HG03469 (cell line): ENCODE results near the gene YIPF7.

Source experiments
- ATAC-seq: cut with Tn5 transposase; IDR thresholded peaks from one replicate; pipeline ENCODE4 v1.9.1; 2021; ENCODE audit warnings: mild to moderate bottlenecking, moderate library complexity, moderate number of reproducible peaks; ENCODE audit not compliant: unreplicated experiment

The YIPF7 gene

GRCh38 chr4:44651425-44651824 is at the start of gene YIPF7:
YIPF7 (minus strand) TSS chr4:44651625; CDS start chr4:44650100, 1,525 bp downstream.
- ATAC-seq: no peak

GRCh38 chr4:44701037-44701436 is 49.6 kb upstream of the YIPF7 start:
- no peak for ATAC-seq

- no peak for ATAC-seq
These were observed 49.0 kb upstream of the YIPF7 start for GRCh38 chr4:44700427-44700826.

DNA sequence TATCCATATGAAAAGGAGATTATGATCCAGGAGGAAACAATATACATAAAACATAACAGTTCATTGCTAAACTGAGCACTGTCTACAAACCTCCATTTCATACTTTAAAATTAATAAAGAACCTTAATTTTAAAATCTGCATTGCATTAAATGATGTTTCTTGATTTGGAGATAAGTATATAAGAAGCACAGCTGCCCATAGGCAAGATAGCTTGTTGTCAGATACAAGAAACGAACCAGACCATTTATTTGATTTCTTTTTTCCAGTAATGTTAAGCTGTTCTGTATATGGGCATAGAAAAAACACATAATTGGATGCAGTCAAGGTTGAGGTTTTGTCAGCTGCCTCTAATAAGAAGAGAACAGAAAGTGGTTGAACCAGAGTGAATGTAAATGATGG is 33.2 kb upstream of the YIPF7 start:
- no peak for ATAC-seq

DNA sequence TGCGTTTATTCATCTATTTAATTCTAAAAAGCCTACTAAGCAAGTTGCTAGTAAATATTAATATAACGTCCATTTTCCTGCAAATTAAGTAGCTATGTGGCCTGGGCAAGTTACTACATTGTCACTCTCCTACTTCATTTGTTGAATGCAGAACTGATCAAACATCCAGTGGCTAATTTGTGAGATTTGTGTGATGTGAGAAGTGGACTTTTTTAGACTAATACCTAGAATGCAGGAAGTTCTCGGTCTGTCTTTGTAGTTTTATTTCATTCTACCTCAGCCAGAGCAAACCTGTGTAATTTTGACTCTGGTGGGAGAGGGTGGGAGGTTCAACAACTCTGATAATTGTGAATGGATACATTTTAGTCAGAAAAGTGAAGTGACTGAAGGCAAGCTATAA is 27.6 kb upstream of the YIPF7 start:
- ATAC-seq: no peak

DNA sequence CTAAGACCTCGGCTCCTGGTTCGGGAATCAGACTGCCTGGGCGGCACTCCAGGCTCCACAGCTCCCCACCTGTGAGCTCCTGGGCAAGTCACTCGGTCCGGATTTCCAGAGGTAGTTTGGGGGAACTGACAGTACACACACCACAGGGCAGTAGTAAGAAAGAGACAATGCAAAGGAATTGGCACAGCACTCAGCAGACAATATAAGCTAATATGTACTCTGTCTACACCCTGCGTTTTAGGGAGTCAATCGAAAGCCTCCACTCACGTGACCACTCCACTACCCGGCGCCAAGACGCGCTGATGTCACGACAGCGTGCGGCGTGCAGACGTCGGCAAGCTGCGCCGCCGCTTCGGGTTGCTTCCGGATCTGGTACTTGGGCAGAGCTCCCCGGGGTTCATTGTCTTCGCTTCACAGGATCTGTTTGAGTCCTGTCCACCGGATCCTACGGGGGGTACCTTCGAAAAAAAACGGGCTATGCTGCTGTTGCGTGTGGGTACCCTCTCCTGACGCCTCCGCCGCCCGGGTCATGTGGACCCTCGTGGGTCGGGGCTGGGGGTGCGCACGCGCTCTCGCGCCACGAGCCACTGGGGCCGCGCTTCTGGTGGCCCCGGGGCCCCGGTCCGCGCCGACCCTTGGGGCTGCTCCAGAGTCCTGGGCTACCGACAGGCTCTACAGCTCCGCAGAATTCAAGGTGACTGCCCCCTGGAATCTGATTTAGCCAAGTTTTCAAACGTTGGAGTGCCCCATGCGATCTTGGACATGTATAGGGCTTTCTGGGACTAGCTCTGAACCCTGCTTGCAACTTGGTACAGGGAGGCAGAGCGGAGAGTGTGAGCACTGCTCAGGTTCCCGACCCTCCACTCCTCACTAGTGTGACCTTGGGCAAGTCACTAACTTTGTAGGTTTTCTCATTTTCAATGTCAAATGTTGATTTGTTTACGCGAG is 26.9 kb upstream of the YIPF7 start, which contains the start of gene GUF1:
GUF1 (plus strand) TSS at position 327 of the 948 bp plus-strand sequence; CDS start at position 530, 203 bp downstream.
- ATAC-seq: peak; percentile 95

GRCh38 chr4:44675366-44675765 is 23.9 kb upstream of the YIPF7 start:
- ATAC-seq: no peak

DNA sequence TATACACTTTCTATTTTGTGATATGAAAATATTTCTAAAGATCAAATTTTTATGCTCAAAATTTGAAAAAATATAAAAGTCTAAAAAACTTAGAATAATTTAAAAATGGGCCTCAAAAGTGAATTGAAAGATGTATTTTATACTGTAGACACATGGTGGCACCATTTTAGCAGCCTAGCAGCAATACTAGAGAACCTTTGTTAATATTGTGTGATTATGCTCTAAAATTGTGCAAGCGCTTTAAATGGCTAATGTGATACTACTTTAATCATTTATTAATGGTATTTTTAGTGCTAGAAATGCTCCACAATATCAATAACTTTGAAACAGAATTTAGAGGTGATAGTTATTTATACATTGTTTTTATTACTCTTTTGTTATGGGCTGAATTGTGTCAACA is 23.0 kb upstream of the YIPF7 start:
- no peak for ATAC-seq

GRCh38 chr4:44671636-44672035 is 20.2 kb upstream of the YIPF7 start:
- ATAC-seq: no peak

DNA sequence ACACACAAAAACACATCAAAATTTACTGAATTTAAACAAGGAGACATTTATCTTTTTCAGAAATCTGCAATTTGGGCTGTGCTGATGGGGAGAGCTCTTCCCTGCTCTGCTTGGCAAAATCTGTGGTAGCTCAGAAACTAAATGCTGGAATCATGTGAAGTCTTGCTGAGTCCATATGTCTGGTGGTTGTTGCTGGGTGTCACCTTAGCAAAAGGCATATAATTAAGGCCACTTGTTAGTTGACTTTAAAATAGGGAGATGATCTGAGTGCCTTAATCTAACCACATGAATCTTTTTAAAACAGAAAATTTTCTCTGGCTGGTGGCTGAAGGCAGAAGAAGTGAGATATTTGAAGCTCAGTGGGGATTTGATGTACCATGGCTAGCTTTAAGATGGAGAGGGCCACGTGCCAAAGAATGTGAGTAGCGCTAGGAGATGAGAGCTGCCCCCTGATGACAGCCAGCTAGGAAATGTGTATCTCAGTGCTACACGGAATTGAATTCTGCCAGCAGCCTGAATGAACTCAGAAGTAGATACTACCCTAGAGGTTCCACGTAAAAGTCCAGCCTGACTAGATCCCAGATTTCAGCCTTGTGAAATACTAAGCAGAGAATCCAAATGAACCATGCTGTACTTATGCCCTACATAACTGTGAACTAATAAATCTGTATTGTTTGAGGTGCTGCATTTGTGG is 19.2 kb upstream of the YIPF7 start:
- no peak for ATAC-seq

- ATAC-seq: no peak
These were observed 17.1 kb upstream of the YIPF7 start for GRCh38 chr4:44668526-44668925.

GRCh38 chr4:44663539-44664263 is 12.3 kb upstream of the YIPF7 start:
- no peak for ATAC-seq

GRCh38 chr4:44662623-44663005 is 11.2 kb upstream of the YIPF7 start:
- no peak for ATAC-seq

GRCh38 chr4:44661940-44662622 is 10.7 kb upstream of the YIPF7 start:
- no peak for ATAC-seq

GRCh38 chr4:44660396-44660795 is 9.0 kb upstream of the YIPF7 start:
- ATAC-seq: no peak

DNA sequence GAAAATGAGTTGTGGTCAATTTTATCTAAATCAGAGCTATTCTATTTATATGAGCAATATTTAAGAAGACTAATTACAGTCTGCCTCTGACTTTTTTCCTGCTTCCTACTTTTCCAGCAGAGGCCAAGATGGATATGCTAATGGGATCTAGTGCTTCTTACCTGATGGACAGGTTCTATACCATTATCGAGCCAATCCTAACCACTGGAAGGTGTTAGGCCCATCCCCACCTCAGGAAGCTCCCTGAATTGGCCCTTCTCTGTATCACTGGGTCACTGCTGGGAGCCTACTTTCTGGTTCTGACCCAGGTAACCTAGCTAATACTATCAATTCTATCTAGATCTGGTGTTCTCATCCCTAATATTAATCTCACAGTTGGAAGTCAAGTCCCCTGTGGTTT is 577 bp upstream of the YIPF7 start:
- no peak for ATAC-seq

GRCh38 chr4:44646151-44646550 is 5.3 kb downstream of the YIPF7 start:
- ATAC-seq: no peak

DNA sequence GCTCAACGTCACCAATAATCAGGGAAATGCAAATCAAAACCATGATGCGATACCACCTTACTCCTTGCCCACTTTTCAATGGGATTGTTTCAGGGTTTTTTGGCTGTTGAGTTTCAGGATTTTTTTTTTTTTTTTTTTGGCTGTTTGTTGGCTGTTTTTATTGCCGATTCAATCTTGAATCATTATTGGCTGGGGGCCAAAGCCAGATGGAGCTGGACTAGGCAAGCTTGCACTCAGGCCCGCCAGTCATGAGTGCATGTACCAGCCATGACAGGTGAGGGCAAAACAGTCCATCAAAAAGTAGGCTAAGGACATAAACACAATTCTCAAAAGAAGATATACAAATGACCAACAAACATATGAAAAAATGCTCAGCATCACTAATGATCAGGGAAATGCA is 13.3 kb downstream of the YIPF7 start:
- no peak for ATAC-seq

GRCh38 chr4:44632733-44633132 is 18.7 kb downstream of the YIPF7 start:
- ATAC-seq: no peak

GRCh38 chr4:44632089-44632488 is 19.3 kb downstream of the YIPF7 start:
- ATAC-seq: no peak
